HT-29 (cell line): Measurements from ENCODE around the gene HSPA8. TPM values are rescaled to one million over a fixed set of nuclear protein-coding genes. Genes with fewer than 3 reads are reported as not detected.
"Not testable (repeated sequence)": the region's sequence is repeated elsewhere in the genome, so short reads cannot be mapped to it uniquely, and the experiment has no call there.

Experiments
- DNase-seq: peaks from one replicate; pipeline ENCODE4 v3.0.0-alpha.2; 2015; ENCODE audit warnings: low spot score
- total RNA-seq: library from RNA; depleted of rRNA; stranded (reverse); fragments of >200 nt; shearing (Covaris generic); gene quantifications from 2 replicates; pipeline ENCODE4 v1.2.3, GENCODE V29; 2014

The HSPA8 gene
- total RNA-seq, 1 experiment from 2014 or later: 2,030 TPM

GRCh38 chr11:123072762-123073161 lies 10.8 kb upstream of the HSPA8 start:
- no peak for DNase-seq

- DNase-seq: peak; percentile 88
Observed at GRCh38 chr11:123072332-123072761, 10.4 kb upstream of the HSPA8 start.

GRCh38 chr11:123069908-123070821 lies 8.2 kb upstream of the HSPA8 start:
- no peak for DNase-seq

- DNase-seq: no peak
Observed at GRCh38 chr11:123065621-123066020, 3.7 kb upstream of the HSPA8 start.

GRCh38 chr11:123063826-123064657 lies 2.1 kb upstream of the HSPA8 start:
- no peak for DNase-seq

- DNase-seq: peak; percentile 79
Observed at GRCh38 chr11:123062892-123063825, 1.2 kb upstream of the HSPA8 start.

GRCh38 chr11:123062158-123062891 lies 389 bp upstream of the HSPA8 start:
- DNase-seq: peak; percentile 99

- DNase-seq: no peak
Observed at GRCh38 chr11:123060277-123061000, 1.5 kb downstream of the HSPA8 start.

- not testable (repeated sequence) for DNase-seq
Observed at GRCh38 chr11:123059041-123059920, 2.7 kb downstream of the HSPA8 start.

GRCh38 chr11:123057661-123058305 lies 4.2 kb downstream of the HSPA8 start:
- DNase-seq: no peak

- DNase-seq: no peak
Observed at GRCh38 chr11:123056835-123057491, 5.0 kb downstream of the HSPA8 start.

GRCh38 chr11:123055191-123055901 lies 6.6 kb downstream of the HSPA8 start:
- no peak for DNase-seq

- DNase-seq: peak; percentile 86
Observed at GRCh38 chr11:123054301-123055065, 7.5 kb downstream of the HSPA8 start.

- DNase-seq: no peak
Observed at GRCh38 chr11:123052901-123053721, 8.8 kb downstream of the HSPA8 start.

GRCh38 chr11:123051634-123052033 lies 10.3 kb downstream of the HSPA8 start:
- DNase-seq: no peak
